Stomach (tissue), 9 donors: ENCODE results near the gene SIVA1. TPM values are rescaled to one million over a fixed set of nuclear protein-coding genes. Genes with fewer than 3 reads are reported as not detected.

Experiments used
- DNase-seq, 2 donors: peaks; one replicate each; pipeline versions ENCODE4 v3.0.0 to v3.0.0-alpha.2; 2013 to 2019
- H3K27ac ChIP-seq, 5 donors: fragments of 200-600 bp in 4 of 5; sonication (generic) in 4 of 5; one replicate each; pipeline ENCODE4 v1.5.1; 2013 to 2019; ENCODE audit warnings: mild to moderate bottlenecking in 1 of 5, moderate library complexity in 1 of 5
- H3K27me3 ChIP-seq, 3 donors: fragments of 200-600 bp; sonication (generic); one replicate each; pipeline ENCODE4 v1.5.1; 2017 to 2019; ENCODE audit warnings: mixed run types in 1 of 3
- H3K36me3 ChIP-seq, 4 donors: fragments of 200-600 bp; sonication (generic); 1 replicate in 3 of 4; 2 replicates in 1 of 4; pipeline ENCODE4 v1.5.1; 2016 to 2019
- H3K4me1 ChIP-seq, 4 donors: fragments of 200-600 bp; sonication (generic); one replicate each; pipeline ENCODE4 v1.5.1; 2016 to 2019
- H3K4me3 ChIP-seq, 4 donors: fragments of 200-600 bp; sonication (generic) in 3 of 4; one replicate each; pipeline ENCODE4 v1.5.1; 2016 to 2019; ENCODE audit warnings: mild to moderate bottlenecking in 1 of 4
- H3K9me3 ChIP-seq, 4 donors: fragments of 200-600 bp; sonication (generic); one replicate each; pipeline ENCODE4 v1.5.1; 2016 to 2019
- EP300 ChIP-seq: sonication (generic); formaldehyde crosslinking; IDR thresholded peaks from one replicate; pipeline ENCODE4 v1.6.1; 2017; ENCODE audit warnings: antibody characterized with exemption
- POLR2A ChIP-seq, 4 donors: fragments of 450-650 bp; IDR thresholded peaks; one replicate each; pipeline ENCODE4 v1.6.1; 2016; ENCODE audit warnings: antibody characterized with exemption in 4 of 4, control low read depth in 2 of 4, mild to moderate bottlenecking in 1 of 4, moderate library complexity in 1 of 4
- POLR2AphosphoS5 ChIP-seq, 3 donors: sonication (generic); formaldehyde crosslinking; IDR thresholded peaks; one replicate each; pipeline ENCODE4 v1.6.1; 2016; ENCODE audit warnings: antibody characterized with exemption in 3 of 3
- WGBS, 5 donors: extraction: QIAGEN DNeasy Blood & Tissue Kit in 3 of 5; methylation state at CpG; one replicate each; pipeline versions ENCODE4 v1.1.5 to v1.1.7; 2013 to 2018; 5-methylcytosine and 5-hydroxymethylcytosine counted together
- intact Hi-C: fragments of 100-400 bp; cut with DNase I; formaldehyde crosslinking; loops from one replicate; pipeline ENCODE4 v1.15.1; 2023; ENCODE audit warnings: low total_unique reads
- polyA plus RNA-seq, 3 donors: library from polyadenylated mRNA; stranded (reverse); fragments of 200-250 nt; gene quantifications; one replicate each; pipeline ENCODE4 v1.2.3, GENCODE V29; 2013
- total RNA-seq, 5 donors: library from RNA; depleted of rRNA; stranded (reverse); fragments of >200 nt; gene quantifications; one replicate each; pipeline versions ENCODE4 v1.1.0 to v1.2.3, GENCODE V29; 2014 to 2016
- TF ChIP-seq, protein P1 (sequence below), 7 experiments: fragments of 450-650 bp in 4 of 7; fragments of 200-600 bp in 3 of 7; sonication (generic) in 3 of 7; IDR thresholded peaks; one replicate each; pipeline ENCODE4 v1.5.1; 2016 to 2019; ENCODE audit warnings: antibody characterized with exemption in 7 of 7, control low read depth in 2 of 7, mild to moderate bottlenecking in 1 of 7
- donor health status: healthy with polysubstance abuse.
- donor health status: Bipolar disorder and iron deficiency.
- donor health status: healthy.

SIVA1 gene
- total and polyA plus RNA-seq, 8 donors: 73.3 to 366 (median 230) TPM

- no peak for DNase-seq
- 57 to 70% (median 68%) methylated on average over 12 to 14 of the region's 14 CpGs for WGBS, 5 donors
- intact Hi-C loops: no loop called here
- Histone ChIP-seq H3K4me1 (peaks cover 34 to 51% (median 50%) of the 10 kb centered on the region in 4 donors), H3K27me3 (no peaks in the 10 kb centered on the region), H3K27ac (peak overlapping the region in 3 of 5 donors; percentile 27 to 67 (median 40)), H3K36me3 (no peaks in the 10 kb centered on the region), H3K9me3 (no peaks in the 10 kb centered on the region), H3K4me3 (no peak overlapping the region)
- TF ChIP-seq EP300 (no peak), POLR2A (IDR thresholded peaks at IDR 0.05) (no peak), POLR2AphosphoS5 (IDR thresholded peaks at IDR 0.05) (no peak)
- TF ChIP-seq, protein P1, sequence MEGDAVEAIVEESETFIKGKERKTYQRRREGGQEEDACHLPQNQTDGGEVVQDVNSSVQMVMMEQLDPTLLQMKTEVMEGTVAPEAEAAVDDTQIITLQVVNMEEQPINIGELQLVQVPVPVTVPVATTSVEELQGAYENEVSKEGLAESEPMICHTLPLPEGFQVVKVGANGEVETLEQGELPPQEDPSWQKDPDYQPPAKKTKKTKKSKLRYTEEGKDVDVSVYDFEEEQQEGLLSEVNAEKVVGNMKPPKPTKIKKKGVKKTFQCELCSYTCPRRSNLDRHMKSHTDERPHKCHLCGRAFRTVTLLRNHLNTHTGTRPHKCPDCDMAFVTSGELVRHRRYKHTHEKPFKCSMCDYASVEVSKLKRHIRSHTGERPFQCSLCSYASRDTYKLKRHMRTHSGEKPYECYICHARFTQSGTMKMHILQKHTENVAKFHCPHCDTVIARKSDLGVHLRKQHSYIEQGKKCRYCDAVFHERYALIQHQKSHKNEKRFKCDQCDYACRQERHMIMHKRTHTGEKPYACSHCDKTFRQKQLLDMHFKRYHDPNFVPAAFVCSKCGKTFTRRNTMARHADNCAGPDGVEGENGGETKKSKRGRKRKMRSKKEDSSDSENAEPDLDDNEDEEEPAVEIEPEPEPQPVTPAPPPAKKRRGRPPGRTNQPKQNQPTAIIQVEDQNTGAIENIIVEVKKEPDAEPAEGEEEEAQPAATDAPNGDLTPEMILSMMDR (IDR thresholded peaks at IDR 0.05): no peak
Observed at GRCh38 chr14:104805941-104806624, 53.1 kb downstream of the SIVA1 start.

DNA sequence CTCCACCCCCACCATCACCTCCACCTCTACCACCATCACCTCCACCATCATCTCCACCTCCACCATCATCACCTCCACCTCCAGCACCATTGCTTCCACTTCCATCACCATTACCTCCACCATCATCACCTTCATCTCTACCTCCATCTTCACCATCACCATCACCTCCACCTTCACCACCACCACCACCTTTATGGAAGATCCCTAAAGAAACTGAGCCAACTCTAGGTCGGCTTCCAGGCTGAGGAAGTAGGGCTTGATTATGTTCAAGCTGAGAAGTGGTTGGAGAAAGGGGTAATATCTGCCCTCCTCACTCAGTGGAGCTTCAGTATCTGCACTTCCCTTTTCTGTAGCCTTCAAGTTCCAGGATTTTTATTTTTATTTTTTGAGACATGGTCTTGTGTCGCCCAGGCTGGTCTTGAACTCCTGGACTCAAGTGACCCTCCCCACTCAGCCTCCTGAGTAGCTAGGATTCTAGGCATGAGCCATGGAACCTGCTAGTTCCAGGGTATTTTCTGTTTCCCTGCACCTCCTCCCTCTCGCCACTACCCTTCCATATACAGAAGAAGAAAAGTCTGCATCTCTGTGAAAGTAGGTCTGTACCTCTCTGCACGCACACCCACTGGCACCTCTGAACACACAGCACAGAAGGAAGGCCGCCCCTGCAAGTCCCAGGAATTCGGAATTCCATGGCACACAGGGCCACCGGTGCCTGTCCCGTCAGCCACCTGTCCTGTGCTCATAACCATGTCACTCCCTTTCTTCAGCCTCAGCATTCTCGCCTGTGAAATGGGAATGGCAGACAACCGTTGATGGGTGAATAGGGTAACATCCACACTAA is 53.9 kb downstream of the SIVA1 start:
- H3K9me3 ChIP-seq: no peaks in the 10 kb centered on the region
- peaks cover 26 to 43% (median 42%) of the 10 kb centered on the region in 4 donors for H3K4me1 ChIP-seq
- no peak for TF ChIP-seq POLR2AphosphoS5 (IDR thresholded peaks at IDR 0.05)
- no peak for TF ChIP-seq POLR2A (IDR thresholded peaks at IDR 0.05)
- no peak for TF ChIP-seq EP300
- TF ChIP-seq, protein P1 (IDR thresholded peaks at IDR 0.05): no peak
- H3K36me3 ChIP-seq: no peaks in the 10 kb centered on the region
- H3K4me3 ChIP-seq: no peak overlapping the region
- no peak for DNase-seq
- intact Hi-C loops: no loop called here
- WGBS, 5 donors: 85 to 90% (median 87%) methylated on average over 10 of the region's 10 CpGs
- no peaks in the 10 kb centered on the region for H3K27me3 ChIP-seq
- H3K27ac ChIP-seq: no peak overlapping the region

- Histone ChIP-seq H3K36me3 (no peaks in the 10 kb centered on the region), H3K4me3 (no peak overlapping the region), H3K9me3 (no peaks in the 10 kb centered on the region), H3K27me3 (no peaks in the 10 kb centered on the region), H3K27ac (no peak overlapping the region), H3K4me1 (peaks cover 11 to 27% (median 26%) of the 10 kb centered on the region in 4 donors)
- intact Hi-C loops: no loop called here
- TF ChIP-seq POLR2AphosphoS5 (IDR thresholded peaks at IDR 0.05): no peak
- TF ChIP-seq POLR2A (IDR thresholded peaks at IDR 0.05): no peak
- TF ChIP-seq, protein P1 (IDR thresholded peaks at IDR 0.05): no peak
- no peak for TF ChIP-seq EP300
- 42 to 91% (median 76%) methylated on average over 5 to 6 of the region's 6 CpGs for WGBS, 5 donors
- no peak for DNase-seq
Observed at GRCh38 chr14:104808456-104808855, 55.5 kb downstream of the SIVA1 start.

Other genes with a start within 250 kb of the SIVA1 start
- gene C14orf180, start 173.4 kb upstream of the SIVA1 start, total RNA-seq: 1 to 10 TPM in 2 of 5 donors, under 1 TPM in 2, not detected in 1; 0.37 to 3.8 (median 1.4) TPM
- under 1 TPM; 0.31 to 0.75 (median 0.40) TPM for gene C14orf180, start 173.4 kb upstream of the SIVA1 start, polyA plus RNA-seq
- gene TMEM179, start 148.4 kb upstream of the SIVA1 start, total RNA-seq: 1 to 10 TPM in 1 of 5 donors, under 1 TPM in 2, not detected in 2; 0.58 to 4.6 (median 0.92) TPM
- gene TMEM179, start 148.4 kb upstream of the SIVA1 start, polyA plus RNA-seq: 1 to 10 TPM in 1 of 3 donors, under 1 TPM in 1, not detected in 1; 0.87 to 1.4 TPM
- 100 to 1,000 TPM in 4 of 5 donors, 10 to 100 TPM in 1; 45.9 to 385 (median 184) TPM for gene INF2, start 63.5 kb upstream of the SIVA1 start, total RNA-seq
- gene INF2, start 63.5 kb upstream of the SIVA1 start, polyA plus RNA-seq: 100 to 1,000 TPM in 1 of 3 donors, 10 to 100 TPM in 2; 74.7 to 113 (median 90.3) TPM
- gene ADSS1, start 28.9 kb upstream of the SIVA1 start, total RNA-seq: 10 to 100 TPM in 1 of 5 donors, 1 to 10 TPM in 3, not detected in 1; 7.0 to 59.4 (median 7.6) TPM
- gene ADSS1, start 28.9 kb upstream of the SIVA1 start, polyA plus RNA-seq: 10 to 100 TPM; 12.3 to 16.7 (median 14.5) TPM
- gene AKT1, start 42.6 kb downstream of the SIVA1 start, total RNA-seq: 100 to 1,000 TPM in 4 of 5 donors, 10 to 100 TPM in 1; 85.2 to 292 (median 119) TPM
- 100 to 1,000 TPM; 100 to 123 (median 107) TPM for gene AKT1, start 42.6 kb downstream of the SIVA1 start, polyA plus RNA-seq
- gene ZBTB42, start 48.0 kb downstream of the SIVA1 start, total RNA-seq: 10 to 100 TPM in 3 of 5 donors, 1 to 10 TPM in 2; 4.7 to 59.7 (median 13.2) TPM
- 1 to 10 TPM; 4.6 to 7.9 (median 5.5) TPM for gene ZBTB42, start 48.0 kb downstream of the SIVA1 start, polyA plus RNA-seq
- 100 to 1,000 TPM in 1 of 5 donors, 10 to 100 TPM in 4; 12.7 to 483 (median 46.1) TPM for gene CEP170B, start 112.1 kb downstream of the SIVA1 start, total RNA-seq
- gene CEP170B, start 112.1 kb downstream of the SIVA1 start, polyA plus RNA-seq: 10 to 100 TPM in 2 of 3 donors, 1 to 10 TPM in 1; 9.6 to 15.4 (median 13.2) TPM
- gene PLD4, start 171.7 kb downstream of the SIVA1 start, total RNA-seq: 1 to 10 TPM in 1 of 5 donors, under 1 TPM in 1, not detected in 3; 0.14 to 2.6 TPM
- 1 to 10 TPM in 1 of 3 donors, under 1 TPM in 1, not detected in 1; 0.70 to 1.7 TPM for gene PLD4, start 171.7 kb downstream of the SIVA1 start, polyA plus RNA-seq
- gene AHNAK2, start 225.2 kb downstream of the SIVA1 start, total RNA-seq: 100 to 1,000 TPM in 1 of 5 donors, 10 to 100 TPM in 4; 11.0 to 117 (median 15.1) TPM
- gene AHNAK2, start 225.2 kb downstream of the SIVA1 start, polyA plus RNA-seq: 10 to 100 TPM in 1 of 3 donors, 1 to 10 TPM in 2; 1.5 to 46.3 (median 2.1) TPM
- 1 to 10 TPM in 4 of 5 donors, not detected in 1; 3.5 to 8.7 (median 6.7) TPM for gene CLBA1, start 232.6 kb downstream of the SIVA1 start, total RNA-seq
- gene CLBA1, start 232.6 kb downstream of the SIVA1 start, polyA plus RNA-seq: 10 to 100 TPM in 1 of 3 donors, 1 to 10 TPM in 2; 3.7 to 13.9 (median 4.2) TPM